Panc1 (cell line): ENCODE data around the gene MTHFD1. TPM values are rescaled to one million over a fixed set of nuclear protein-coding genes. Genes with fewer than 3 reads are reported as not detected.

Experiments used
- ATAC-seq: fragments of 200-7000 bp; cut with Tn5 transposase; 2 replicates; pipeline ENCODE4 v1.9.1; 2020; ENCODE audit warnings: mild to moderate bottlenecking, moderate library complexity
- BruUV-seq: library from RNA; stranded (reverse); fragments of 400-500 nt; replicated peaks from 2 replicates; lab custom pipeline; 2021; lab: Mats Ljungman, UMichigan
- CTCF ChIA-PET: fragments of 300-600 bp; sonication (Branson Sonifier 250); formaldehyde crosslinking; loops from one replicate; lab custom pipeline; 2022; ENCODE audit warnings: antibody characterized with exemption; lab: Charles Lee
- POLR2A ChIA-PET: fragments of 300-600 bp; sonication (Branson Sonifier 250); formaldehyde crosslinking; loops from one replicate; lab custom pipeline; 2022; ENCODE audit warnings: antibody characterized with exemption; lab: Charles Lee
- DNase-seq: peaks from one replicate; pipeline ENCODE4 v3.0.0-alpha.2; 2010; ENCODE audit warnings: low read depth, low spot score
- H3K27ac ChIP-seq: 2 replicates; pipeline ENCODE4 v1.5.1; 2011; ENCODE audit warnings: mild to moderate bottlenecking, low read length, inconsistent platforms
- H3K27me3 ChIP-seq: fragments of 200-500 bp; sonication (Bioruptor generic); 2 replicates; pipeline ENCODE4 v1.6.0; 2014; ENCODE audit warnings: low read length, inconsistent platforms; ENCODE audit not compliant: control insufficient read depth, insufficient read depth
- H3K36me3 ChIP-seq: fragments of 200-500 bp; sonication (Bioruptor generic); 2 replicates; pipeline ENCODE4 v1.5.1; 2014; ENCODE audit warnings: inconsistent platforms, mild to moderate bottlenecking, low read length, moderate library complexity; ENCODE audit not compliant: control insufficient read depth, insufficient read depth
- H3K4me1 ChIP-seq: 2 replicates; pipeline ENCODE4 v1.5.1; 2011; ENCODE audit warnings: inconsistent platforms, mild to moderate bottlenecking, low read length, moderate library complexity; ENCODE audit not compliant: control insufficient read depth, insufficient read depth
- H3K4me3 ChIP-seq, 2 experiments: 2 replicates each; pipeline ENCODE4 v1.5.1; 2011 to 2012; ENCODE audit warnings: low read depth in 2 of 2, low read length in 2 of 2, mild to moderate bottlenecking in 2 of 2, inconsistent platforms in 1 of 2, moderate library complexity in 1 of 2
- H3K9me3 ChIP-seq: fragments of 200-500 bp; sonication (Bioruptor generic); 2 replicates; pipeline ENCODE4 v1.5.1; 2014; ENCODE audit warnings: low read depth, mild to moderate bottlenecking, inconsistent platforms, low read length, moderate library complexity; ENCODE audit not compliant: control insufficient read depth, insufficient read depth
- CTCF ChIP-seq: fragments of 450-650 bp; IDR thresholded peaks from 2 replicates; pipeline ENCODE4 v1.5.1; 2017; ENCODE audit warnings: mild to moderate bottlenecking
- POLR2AphosphoS5 ChIP-seq: IDR thresholded peaks from 2 replicates; pipeline ENCODE4 v1.6.1; 2012; ENCODE audit warnings: mild to moderate bottlenecking, low read depth, low read length, moderate library complexity
- REST ChIP-seq, 2 experiments: IDR thresholded peaks; 2 replicates each; pipeline ENCODE4 v1.6.1; 2011 to 2012; ENCODE audit warnings: low read depth in 2 of 2, control low read depth in 1 of 2, low read length in 1 of 2, mild to moderate bottlenecking in 1 of 2, moderate library complexity in 1 of 2; ENCODE audit not compliant: insufficient read depth in 1 of 2
- SIN3A ChIP-seq: IDR thresholded peaks from 2 replicates; pipeline ENCODE4 v1.6.1; 2012; ENCODE audit warnings: low read depth, mild to moderate bottlenecking, low read length, moderate library complexity, borderline replicate concordance; ENCODE audit not compliant: insufficient read depth
- TCF7L2 ChIP-seq: IDR thresholded peaks from 2 replicates; pipeline ENCODE4 v1.6.1; 2011; ENCODE audit warnings: mild to moderate bottlenecking, low read depth, low read length, inconsistent platforms
- in situ Hi-C: cut with HindIII; loops from 2 replicates; pipeline ENCODE4 v1.10.0; 2016; ENCODE audit warnings: low sequenced_read_pairs, low pct_unique_long_range_greater_than_20kb
- intact Hi-C: fragments of 100-400 bp; cut with micrococcal nuclease; formaldehyde crosslinking; loops from one replicate; pipeline ENCODE4 v1.10.0; 2022; ENCODE audit not compliant: unreplicated experiment
- total RNA-seq: library from RNA; stranded (reverse); gene quantifications from one replicate; pipeline ENCODE4 v1.2.1, GENCODE V29; 2021; ENCODE audit not compliant: unreplicated experiment

Gene MTHFD1
- total RNA-seq, 1 experiment from 2014 or later: 141 TPM

- H3K4me3 ChIP-seq: no peak overlapping the region
- no peaks in the 10 kb centered on the region for H3K36me3 ChIP-seq
- H3K27ac ChIP-seq: no peak overlapping the region
- no peaks in the 10 kb centered on the region for H3K9me3 ChIP-seq
- BruUV-seq: no TSS peak
- ATAC-seq (no peak), DNase-seq (no peak)
- intact Hi-C loops (loop anchor here (10.0 kb wide), 1 partner anchor 130 kb away; no protein-coding TSS in a partner anchor), in situ Hi-C loops (no loop called here)
- ChIA-PET POLR2A (no interaction called here), CTCF (no interaction called here)
- no peak for TF ChIP-seq TCF7L2
- no peak for TF ChIP-seq POLR2AphosphoS5
- no peak for TF ChIP-seq SIN3A
- TF ChIP-seq CTCF: no peak
- no peak for TF ChIP-seq REST (IDR thresholded peaks at IDR 0.05; ENCODE audit: insufficient read depth in 1 of 2, low read depth in 2 of 2, low read length in 1 of 2)
- H3K4me1 ChIP-seq: no peaks in the 10 kb centered on the region
- H3K27me3 ChIP-seq: no peaks in the 10 kb centered on the region
These were observed 86.5 kb downstream of the MTHFD1 start for GRCh38 chr14:64474698-64475097.

GRCh38 chr14:64475585-64476273 is 87.6 kb downstream of the MTHFD1 start:
- ATAC-seq (no peak), DNase-seq (no peak)
- CTCF ChIA-PET: interaction anchor here (0.7 kb wide), 1 partner anchor 45 kb away, joined by 7 read pairs; no protein-coding TSS in a partner anchor
- TF ChIP-seq POLR2AphosphoS5 (no peak), REST (IDR thresholded peaks at IDR 0.05; ENCODE audit: insufficient read depth in 1 of 2, low read depth in 2 of 2, low read length in 1 of 2) (no peak), TCF7L2 (no peak), SIN3A (no peak), CTCF (no peak)
- no peaks in the 10 kb centered on the region for H3K36me3 ChIP-seq
- no peaks in the 10 kb centered on the region for H3K27me3 ChIP-seq
- no peak overlapping the region for H3K4me3 ChIP-seq
- no peaks in the 10 kb centered on the region for H3K4me1 ChIP-seq
- H3K9me3 ChIP-seq: no peaks in the 10 kb centered on the region
- BruUV-seq: no TSS peak
- intact Hi-C loops (loop anchor here (10.0 kb wide), 1 partner anchor 131 kb away; no protein-coding TSS in a partner anchor), in situ Hi-C loops (no loop called here)
- POLR2A ChIA-PET: interaction anchor here (0.7 kb wide), 1 partner anchor 46 kb away, joined by 6 read pairs; no protein-coding TSS in a partner anchor
- no peak overlapping the region for H3K27ac ChIP-seq
